ENCODE data around the gene MRPL54.
"Not testable (repeated sequence)": the region's sequence is repeated elsewhere in the genome, so short reads cannot be mapped to it uniquely, and the experiment has no call there.

MRPL54 gene

GRCh38 chr19:3740431-3740830 is 22.1 kb upstream of the MRPL54 start:
- DNase-seq (ENCODE audit: low read depth) = no peak

- no peak for DNase-seq (ENCODE audit: low read depth)
Measured at GRCh38 chr19:3743486-3743885, 19.0 kb upstream of the MRPL54 start.

- DNase-seq (ENCODE audit: low read depth) = no peak
Measured at GRCh38 chr19:3745363-3746045, 17.0 kb upstream of the MRPL54 start.

DNA sequence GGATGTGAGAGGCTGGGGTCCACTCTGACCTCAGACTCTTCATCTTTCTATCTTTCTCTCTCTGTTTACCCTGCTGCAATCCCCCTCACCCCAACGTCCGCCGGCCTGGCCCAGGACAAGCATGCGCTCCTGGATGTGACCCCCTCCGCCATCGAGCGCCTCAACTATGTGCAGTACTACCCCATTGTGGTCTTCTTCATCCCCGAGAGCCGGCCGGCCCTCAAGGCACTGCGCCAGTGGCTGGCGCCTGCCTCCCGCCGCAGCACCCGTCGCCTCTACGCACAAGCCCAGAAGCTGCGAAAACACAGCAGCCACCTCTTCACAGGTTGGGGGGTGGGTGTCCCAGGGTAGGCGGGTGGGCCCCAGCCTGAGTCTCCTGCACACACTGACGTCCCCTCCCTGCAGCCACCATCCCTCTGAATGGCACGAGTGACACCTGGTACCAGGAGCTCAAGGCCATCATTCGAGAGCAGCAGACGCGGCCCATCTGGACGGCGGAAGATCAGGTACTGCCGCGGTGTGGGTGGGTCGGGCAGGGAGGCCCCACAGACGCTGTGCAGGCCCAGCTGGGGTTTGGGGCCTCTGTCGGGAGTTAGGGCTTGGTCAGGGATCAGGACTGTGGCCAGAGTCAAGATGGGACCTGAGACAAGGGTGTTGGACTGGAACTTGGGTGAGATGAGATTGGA is 16.0 kb upstream of the MRPL54 start:
- no peak for DNase-seq (ENCODE audit: low read depth)

DNA sequence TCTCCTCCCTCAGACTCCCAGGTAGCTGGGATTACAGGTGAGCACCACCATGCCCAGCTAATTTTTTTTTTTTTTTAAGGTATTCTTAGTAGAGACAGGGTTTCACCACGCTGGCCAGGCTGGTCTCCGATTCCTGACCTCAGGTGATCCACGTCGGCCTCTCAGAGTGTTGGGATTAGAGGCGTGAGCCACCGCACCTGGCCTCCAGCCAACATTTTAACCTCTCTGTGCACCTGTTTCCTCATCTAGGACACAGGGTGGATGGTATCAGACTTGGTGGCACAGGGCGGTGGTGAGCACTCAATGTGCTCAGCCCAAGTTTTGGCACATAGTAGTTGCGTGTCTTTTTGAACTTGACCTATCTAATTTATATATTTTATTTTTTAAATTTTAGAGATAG is 13.5 kb upstream of the MRPL54 start:
- no peak for DNase-seq (ENCODE audit: low read depth)

DNA sequence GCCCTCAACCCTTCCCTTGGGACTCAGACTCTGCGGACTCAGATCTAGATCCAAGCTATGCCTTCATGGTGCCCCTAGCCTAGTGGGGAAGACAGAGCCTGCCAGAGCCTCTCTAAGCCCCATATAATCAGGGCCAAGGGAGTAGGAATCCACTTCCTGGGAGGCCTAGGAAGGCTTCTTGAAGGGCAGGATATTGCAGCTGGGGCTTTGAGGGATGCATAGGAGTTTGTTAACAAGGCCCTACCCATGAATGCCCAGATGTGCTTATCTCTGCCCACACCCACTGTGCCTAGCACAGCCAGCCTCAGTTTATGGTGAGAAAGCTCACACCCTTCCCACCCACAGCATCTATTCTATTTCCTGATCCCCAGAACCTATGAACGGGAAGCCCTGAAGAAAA is 12.3 kb upstream of the MRPL54 start:
- no peak for DNase-seq (ENCODE audit: low read depth)

- DNase-seq (ENCODE audit: low read depth) = no peak
Measured at GRCh38 chr19:3751236-3751635, 11.2 kb upstream of the MRPL54 start.

DNA sequence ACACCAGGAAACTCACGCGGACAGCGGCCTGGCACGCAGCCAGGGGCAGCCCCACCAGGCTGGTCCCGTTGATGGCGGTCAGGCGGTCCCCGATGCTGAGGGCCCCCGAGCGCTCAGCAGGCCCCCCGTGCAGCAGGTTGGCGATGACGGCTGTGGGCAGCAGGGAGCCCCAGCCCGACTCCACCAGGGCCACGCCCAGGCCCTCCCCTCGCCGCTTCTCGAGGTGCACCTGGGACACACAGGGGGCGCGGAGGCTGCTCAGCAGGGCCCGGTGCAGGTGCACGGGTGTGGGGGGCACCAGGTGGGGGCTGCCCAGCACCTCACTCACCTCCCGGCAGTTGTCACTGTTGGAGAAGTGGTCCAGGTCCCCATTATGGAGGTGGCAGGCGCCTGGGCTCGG is 10.0 kb upstream of the MRPL54 start:
- no peak for DNase-seq (ENCODE audit: low read depth)

- no peak for DNase-seq (ENCODE audit: low read depth)
Measured at GRCh38 chr19:3753631-3754410, 8.7 kb upstream of the MRPL54 start.

DNA sequence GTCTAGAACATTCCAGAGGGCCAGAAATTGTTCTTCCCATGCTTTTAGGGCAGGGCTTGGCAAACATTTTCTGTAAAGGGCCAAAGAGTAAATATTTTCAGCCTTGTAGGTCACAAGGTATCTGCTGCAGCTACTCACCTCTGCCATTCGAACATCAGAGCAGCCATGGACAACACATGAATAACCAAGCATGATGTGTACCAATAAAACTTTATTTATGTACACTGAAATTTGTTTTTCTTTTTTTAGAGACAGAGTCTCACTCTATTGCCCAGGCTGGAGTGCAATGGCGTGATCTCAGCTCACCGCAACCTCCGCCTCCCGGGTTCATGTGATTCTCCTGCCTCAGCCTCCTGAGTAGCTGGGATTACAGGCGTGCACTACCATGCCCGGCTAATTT is 4.8 kb upstream of the MRPL54 start:
- not testable (repeated sequence) for DNase-seq (ENCODE audit: low read depth)

DNA sequence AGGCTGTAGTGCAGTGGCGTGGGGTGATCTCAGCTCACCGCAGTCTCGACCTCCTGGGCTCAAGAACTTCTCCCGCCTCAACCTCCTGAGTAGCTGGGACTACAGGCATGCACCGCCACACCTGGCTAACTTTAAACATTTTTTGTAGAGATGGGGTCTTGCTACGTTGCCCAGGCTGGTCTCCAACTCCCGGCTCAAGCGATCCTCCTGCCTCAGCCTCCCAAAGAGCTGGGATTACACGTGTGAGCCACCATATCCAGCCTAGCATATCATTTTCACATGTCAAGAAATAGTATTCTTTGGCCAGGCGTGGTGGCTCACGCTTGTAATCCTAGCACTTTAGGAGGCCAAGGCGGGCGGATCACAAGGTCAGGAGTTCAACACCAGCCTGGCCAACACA is 4.2 kb upstream of the MRPL54 start:
- DNase-seq (ENCODE audit: low read depth) = not testable (repeated sequence)

DNA sequence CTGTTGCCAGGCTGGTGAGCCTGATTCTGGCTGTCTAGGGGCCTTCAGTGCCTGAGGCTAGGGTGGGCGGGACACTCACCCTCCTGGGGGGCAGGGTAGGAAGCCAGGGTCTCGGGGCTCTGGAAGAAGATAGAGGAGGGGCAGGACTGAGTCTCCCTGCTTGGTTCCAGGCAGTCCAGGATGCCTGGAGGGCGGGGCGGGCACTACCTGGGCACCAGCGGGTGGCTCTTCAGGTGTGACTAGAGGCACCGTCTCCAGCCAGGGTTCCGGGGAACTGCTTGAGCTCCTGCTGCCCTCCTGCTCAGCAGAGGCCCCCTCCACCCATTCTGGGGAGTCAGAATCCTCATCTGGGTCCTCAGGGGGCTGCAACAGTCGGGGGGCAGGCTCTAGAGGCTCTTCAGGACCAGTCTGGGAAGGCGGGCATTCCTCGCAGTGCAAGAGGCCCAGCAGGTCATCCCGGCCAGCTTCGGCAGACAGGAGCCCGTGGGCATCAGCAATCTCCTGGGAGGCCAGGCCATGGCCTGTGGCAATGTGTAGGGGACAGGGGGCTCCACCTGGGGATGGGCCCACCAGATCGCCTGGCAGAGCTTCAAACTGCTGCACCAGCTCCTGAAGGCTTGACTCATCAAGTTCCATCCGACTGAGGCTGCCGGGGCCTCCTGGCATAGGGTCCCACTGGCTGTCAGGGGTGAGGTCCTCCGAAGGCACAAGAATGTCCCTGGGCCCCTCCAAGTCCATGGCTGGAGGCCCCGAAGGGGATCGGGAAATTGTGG is 2.8 kb upstream of the MRPL54 start:
- no peak for DNase-seq (ENCODE audit: low read depth)

DNA sequence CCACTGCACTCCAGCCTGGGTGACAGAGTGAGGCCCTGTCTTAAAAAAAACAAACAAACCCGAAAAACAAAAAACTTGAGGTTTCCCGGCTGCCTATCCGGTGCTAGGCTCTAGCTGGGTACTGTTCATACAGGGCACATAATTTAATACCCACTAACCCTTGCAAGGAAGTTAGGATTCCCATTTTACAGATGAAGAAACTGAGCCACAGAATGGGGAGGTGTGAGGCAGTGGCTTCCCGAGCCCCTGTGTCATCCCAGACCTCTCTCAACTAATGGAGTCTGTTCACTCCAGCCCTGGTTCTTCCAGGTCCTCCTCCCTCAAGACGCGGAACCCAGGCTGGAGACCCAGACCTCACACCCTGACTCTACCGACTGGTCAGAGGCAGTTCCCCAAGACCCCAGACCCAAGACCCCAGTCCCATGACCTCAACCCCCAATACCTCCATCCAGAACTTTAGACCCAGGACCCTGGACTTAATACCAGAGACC is 1.6 kb upstream of the MRPL54 start:
- no peak for DNase-seq (ENCODE audit: low read depth)

- peak; percentile 93 for DNase-seq (ENCODE audit: low read depth)
Measured at GRCh38 chr19:3761382-3762129, 926 bp upstream of the MRPL54 start, which contains the start of gene APBA3. Gene APBA3, minus strand, starts transcription at chr19:3761692. Its CDS starts 1,428 bp downstream, at chr19:3760264.

GRCh38 chr19:3762130-3762473 is 380 bp upstream of the MRPL54 start:
- DNase-seq (ENCODE audit: low read depth) = no peak

DNA sequence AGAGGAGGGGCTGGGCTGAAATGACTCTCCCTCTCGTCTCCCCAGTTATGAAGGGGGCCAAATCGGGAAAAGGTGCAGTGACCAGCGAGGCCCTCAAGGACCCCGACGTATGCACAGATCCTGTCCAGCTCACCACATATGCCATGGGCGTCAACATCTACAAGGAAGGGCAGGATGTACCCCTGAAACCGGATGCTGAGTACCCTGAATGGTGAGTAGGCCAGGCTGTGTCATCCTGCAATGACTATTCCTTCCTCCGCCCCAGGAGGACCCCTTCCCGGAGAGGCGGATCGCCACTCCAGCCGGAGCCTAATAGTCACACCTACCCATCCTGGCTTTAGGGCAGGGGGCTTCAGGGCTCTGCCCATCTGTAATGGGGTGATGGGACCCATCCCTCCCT is 2.6 kb downstream of the MRPL54 start:
- no peak for DNase-seq (ENCODE audit: low read depth)

DNA sequence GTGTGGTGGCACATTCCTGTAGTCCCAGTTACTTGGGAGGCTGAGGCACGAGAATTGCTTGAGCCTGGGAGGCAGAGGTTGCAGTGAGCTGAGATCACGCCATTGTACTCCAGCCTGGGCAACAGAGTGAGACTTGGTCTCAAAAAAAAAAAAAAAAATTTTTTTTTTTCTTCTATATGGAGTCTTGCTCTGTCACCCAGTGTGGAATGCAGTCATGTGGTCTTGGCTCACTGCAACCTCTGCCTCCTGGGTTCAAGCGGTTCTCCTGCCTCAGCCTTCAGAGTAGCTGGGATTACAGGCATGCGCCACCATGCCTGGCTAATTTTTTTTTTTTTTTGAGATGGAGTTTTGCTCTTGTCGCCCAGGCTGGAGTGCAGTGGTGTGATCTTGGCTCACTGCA is 3.3 kb downstream of the MRPL54 start:
- DNase-seq (ENCODE audit: low read depth) = not testable (repeated sequence)

- DNase-seq (ENCODE audit: low read depth) = no peak
Measured at GRCh38 chr19:3766520-3766919, 4.0 kb downstream of the MRPL54 start.

GRCh38 chr19:3767050-3767449 is 4.6 kb downstream of the MRPL54 start:
- DNase-seq (ENCODE audit: low read depth) = no peak

- DNase-seq (ENCODE audit: low read depth) = no peak
Measured at GRCh38 chr19:3768015-3768747, 5.7 kb downstream of the MRPL54 start.

GRCh38 chr19:3768748-3769099 is 6.2 kb downstream of the MRPL54 start:
- no peak for DNase-seq (ENCODE audit: low read depth)
